Coronary artery (tissue), 2 donors: ENCODE results near the gene BIRC5.

Experiments used
- DNase-seq: peaks from one replicate; pipeline ENCODE4 v3.0.0-alpha.2; 2017; ENCODE audit warnings: low spot score
- H3K27ac ChIP-seq, 2 donors: fragments of 200-600 bp; sonication (generic); one replicate each; pipeline ENCODE4 v1.5.1; 2016 to 2019
- H3K4me3 ChIP-seq: fragments of 200-600 bp; sonication (generic); 2 replicates; pipeline ENCODE4 v1.5.1; 2016; ENCODE audit warnings: mild to moderate bottlenecking, moderate library complexity
- TF ChIP-seq, protein P1 (sequence below): fragments of 200-600 bp; sonication (generic); IDR thresholded peaks from one replicate; pipeline ENCODE4 v1.5.1; 2019; ENCODE audit warnings: antibody characterized with exemption

BIRC5 gene

DNA sequence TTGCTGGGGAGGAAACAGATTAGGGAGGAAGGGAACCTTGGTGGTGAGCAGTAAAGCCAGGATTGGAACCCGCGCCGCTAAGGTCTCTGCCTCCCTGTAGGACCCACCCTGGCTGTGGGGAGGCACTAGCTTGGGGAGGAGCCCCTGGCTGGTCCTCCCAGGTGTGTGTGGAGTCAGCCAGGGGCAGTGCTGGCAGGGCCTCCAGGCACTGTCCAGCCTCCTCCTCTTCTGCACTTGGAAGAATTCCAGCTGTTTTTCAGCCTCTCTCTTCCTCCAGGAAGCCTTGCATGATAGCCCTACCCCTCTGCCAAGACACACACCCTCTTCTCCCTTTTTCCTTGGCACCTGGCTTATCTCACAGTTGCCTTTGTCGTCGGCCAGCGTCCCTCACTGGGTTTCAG is 52.2 kb downstream of the BIRC5 start:
- DNase-seq = peak; percentile 60
- TF ChIP-seq, protein P1, sequence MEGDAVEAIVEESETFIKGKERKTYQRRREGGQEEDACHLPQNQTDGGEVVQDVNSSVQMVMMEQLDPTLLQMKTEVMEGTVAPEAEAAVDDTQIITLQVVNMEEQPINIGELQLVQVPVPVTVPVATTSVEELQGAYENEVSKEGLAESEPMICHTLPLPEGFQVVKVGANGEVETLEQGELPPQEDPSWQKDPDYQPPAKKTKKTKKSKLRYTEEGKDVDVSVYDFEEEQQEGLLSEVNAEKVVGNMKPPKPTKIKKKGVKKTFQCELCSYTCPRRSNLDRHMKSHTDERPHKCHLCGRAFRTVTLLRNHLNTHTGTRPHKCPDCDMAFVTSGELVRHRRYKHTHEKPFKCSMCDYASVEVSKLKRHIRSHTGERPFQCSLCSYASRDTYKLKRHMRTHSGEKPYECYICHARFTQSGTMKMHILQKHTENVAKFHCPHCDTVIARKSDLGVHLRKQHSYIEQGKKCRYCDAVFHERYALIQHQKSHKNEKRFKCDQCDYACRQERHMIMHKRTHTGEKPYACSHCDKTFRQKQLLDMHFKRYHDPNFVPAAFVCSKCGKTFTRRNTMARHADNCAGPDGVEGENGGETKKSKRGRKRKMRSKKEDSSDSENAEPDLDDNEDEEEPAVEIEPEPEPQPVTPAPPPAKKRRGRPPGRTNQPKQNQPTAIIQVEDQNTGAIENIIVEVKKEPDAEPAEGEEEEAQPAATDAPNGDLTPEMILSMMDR = no peak
- no peak overlapping the region for H3K27ac ChIP-seq
- H3K4me3 ChIP-seq = no peak overlapping the region

DNA sequence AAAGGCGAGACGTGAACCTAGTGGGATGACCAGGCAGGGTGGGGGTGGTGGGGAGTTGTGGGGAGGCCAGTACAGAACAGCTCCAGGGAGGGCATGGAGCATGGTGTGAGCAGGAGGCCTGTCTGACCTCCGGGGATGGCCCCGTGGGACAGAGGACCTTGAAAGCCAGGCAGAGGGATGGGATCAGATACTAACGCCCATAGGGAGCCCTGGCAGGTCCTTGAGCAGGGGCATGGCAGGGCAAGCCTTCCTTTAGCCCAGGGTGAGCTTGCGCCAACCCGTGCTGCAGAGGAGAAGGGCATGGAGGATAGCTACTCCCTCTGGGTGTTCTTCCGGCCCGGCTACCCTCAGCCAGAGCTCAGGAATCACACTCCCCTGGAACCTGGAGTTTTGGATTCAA is 52.7 kb downstream of the BIRC5 start:
- TF ChIP-seq, protein P1 = no peak
- no peak overlapping the region for H3K27ac ChIP-seq
- H3K4me3 ChIP-seq = no peak overlapping the region
- DNase-seq = no peak

DNA sequence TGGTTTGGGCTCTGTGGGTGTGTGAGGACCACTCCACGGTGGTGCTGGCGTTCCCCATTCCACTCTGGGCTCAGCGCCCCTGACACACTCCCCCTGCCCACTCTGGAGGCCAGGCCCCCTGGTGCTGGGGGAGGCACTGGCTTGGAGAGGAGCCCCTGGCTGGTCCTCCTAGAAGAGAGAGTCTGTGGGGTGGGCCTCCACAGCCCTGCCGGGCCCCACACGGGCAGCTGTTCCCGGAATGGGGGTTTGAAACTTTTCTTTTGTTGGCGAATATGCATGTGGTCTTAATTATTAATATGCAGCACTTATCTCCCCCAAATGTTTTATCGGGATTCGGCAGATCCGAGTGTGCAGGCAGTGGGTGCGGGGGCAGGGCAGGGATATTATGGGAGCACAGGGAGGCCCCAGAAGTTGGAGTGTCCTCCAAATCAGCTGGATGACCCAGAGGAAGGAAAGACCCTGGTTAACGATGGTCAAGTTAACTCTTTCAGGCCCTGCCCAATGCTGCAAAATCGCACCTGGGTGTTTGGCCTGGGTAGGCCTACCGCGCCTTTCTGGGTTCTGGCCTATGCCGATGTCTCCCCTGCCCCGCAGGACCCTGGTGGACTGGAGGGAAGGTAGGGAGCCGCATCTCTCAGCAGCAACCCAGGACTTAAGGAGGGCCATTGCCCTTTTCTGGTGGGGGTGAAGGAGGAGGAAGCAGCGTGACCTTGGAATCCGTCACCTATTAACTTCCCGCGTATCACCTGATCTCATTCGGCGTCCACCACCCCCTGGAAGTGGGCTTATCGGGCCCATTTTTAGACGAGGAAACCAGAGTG is 53.4 kb downstream of the BIRC5 start:
- TF ChIP-seq, protein P1 = no peak
- no peak for DNase-seq
- no peak overlapping the region for H3K27ac ChIP-seq
- no peak overlapping the region for H3K4me3 ChIP-seq

DNA sequence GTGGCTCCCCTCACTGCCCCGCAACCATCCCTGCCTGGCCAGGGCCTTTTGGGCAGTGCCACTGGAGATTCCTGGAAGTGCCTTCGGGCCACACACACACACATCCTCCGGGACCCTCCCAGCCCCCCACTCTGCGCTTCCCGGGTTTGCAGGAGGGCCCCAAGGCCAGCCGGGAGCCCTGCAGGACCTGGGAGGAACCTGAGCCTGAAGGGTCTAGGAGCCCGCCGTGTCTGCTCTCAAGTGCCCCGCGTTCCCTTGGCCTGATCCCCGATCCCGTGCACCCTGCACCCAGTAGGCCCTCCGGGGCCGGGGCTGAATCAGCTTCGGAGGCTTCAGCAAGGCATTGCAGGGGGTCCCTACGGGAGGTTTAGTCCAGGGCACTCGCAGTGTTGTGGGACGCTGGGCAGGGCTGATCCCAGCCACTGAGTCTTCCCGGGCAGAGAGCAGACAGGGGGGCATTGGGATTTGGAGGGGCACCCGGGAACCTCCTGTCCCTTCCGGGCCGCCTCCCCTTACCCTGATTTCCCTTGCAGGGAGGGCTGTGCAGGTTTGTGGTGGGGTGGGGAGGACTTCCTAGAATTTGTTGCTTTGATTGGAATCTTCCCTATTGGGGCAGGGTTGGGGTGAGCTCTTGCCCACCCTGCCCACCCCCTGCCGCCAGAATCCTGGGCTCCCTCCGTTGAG is 54.3 kb downstream of the BIRC5 start:
- Histone ChIP-seq H3K4me3 (no peak overlapping the region), H3K27ac (no peak overlapping the region)
- DNase-seq = peak; percentile 63
- TF ChIP-seq, protein P1 = no peak

DNA sequence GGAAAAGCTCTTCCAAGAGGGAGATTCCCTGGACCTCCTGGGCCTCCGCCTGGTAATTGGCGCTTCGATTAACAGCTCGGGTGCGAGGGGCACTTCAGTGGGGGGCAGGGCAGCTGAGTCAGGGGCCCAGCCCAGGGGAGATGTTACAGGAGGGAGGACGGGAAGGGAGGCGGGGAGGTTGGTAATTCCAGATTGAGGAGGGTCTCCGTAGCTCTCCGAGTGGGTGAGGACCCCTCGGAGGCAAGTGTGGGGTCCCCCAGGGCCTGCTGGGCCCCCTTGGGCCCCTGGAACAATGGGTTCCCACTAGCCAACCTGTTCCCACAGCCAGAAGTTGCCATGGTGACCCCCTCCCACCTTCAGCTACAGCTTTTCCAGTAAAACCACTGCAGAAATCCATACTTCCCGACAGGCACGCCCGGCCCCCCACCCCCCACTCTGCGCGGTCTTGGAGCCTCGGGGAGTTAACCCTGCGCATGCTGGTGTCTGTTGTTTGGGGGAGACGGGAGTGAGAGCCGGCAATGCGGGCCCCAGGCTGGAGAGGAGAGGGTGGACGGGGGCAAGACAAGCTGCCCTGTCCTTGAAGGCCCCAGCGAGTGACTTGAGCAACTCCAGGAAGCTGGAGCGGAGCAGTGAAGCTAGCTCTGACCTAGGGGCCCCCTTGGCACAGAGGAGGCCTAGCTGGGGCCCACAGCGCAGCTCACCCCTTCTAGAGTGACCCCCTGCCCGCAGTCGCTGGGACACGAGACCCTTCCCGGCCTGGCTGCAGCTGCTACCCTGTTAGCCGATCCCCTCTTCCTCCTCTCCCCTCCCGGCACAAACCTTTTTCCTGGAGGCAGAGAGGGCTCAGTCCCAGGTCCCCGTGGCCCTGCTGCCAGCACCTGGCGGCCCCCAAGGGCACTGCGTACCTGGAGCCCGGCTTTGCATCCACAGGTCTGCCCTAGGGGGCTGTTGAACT is 55.2 kb downstream of the BIRC5 start:
- TF ChIP-seq, protein P1 = no peak
- no peak overlapping the region for H3K27ac ChIP-seq
- no peak overlapping the region for H3K4me3 ChIP-seq
- peak; percentile 70 for DNase-seq

DNA sequence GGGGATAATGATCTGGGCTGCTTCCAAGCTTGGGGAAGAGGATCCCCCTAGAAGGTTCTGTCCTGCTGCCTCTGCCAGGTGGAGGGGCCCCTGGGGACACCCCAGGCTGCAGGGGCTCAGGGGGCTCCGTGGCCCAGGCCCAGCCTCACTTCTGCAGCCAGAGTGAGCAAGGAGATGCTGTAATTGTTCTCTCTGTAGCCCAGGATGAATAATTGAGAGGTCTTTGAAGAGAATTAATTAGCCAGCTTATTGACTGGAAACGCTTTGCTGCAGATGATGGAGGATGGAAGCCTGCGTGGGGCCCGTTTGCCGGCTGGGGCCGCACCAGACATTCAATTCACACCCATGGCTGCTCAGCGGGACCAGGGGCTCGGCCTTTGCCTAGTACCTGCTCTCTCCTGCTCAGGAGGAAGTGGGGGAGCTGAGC is 55.9 kb downstream of the BIRC5 start:
- no peak for DNase-seq
- TF ChIP-seq, protein P1 = no peak
- Histone ChIP-seq H3K4me3 (no peak overlapping the region), H3K27ac (no peak overlapping the region)
